Heart left ventricle (tissue), 16 donors: ENCODE measurements around the gene VKORC1. TPM values are rescaled to one million over a fixed set of nuclear protein-coding genes. Genes with fewer than 3 reads are reported as not detected.

Experiments used
- ATAC-seq, 4 donors: fragments of 200-7000 bp; cut with Tn5 transposase; one replicate each; pipeline ENCODE4 v1.9.1; 2020 to 2022; ENCODE audit warnings: moderate library complexity in 4 of 4, mild to moderate bottlenecking in 3 of 4, moderate number of reproducible peaks in 1 of 4
- DNase-seq, 5 donors: peaks; one replicate each; pipeline ENCODE4 v3.0.0-alpha.2; 2020
- H3K27ac ChIP-seq, 12 donors: fragments of 200-600 bp; sonication (generic) in 4 of 12; one replicate each; pipeline versions ENCODE4 v1.5.0 to v1.8.0; 2016 to 2022; ENCODE audit warnings: mild to moderate bottlenecking in 2 of 12
- H3K27me3 ChIP-seq, 9 donors: fragments of 200-600 bp; sonication (generic) in 2 of 9; one replicate each; pipeline versions ENCODE4 v1.5.1 to v1.8.0; 2016 to 2022; ENCODE audit warnings: mild to moderate bottlenecking in 3 of 9
- H3K36me3 ChIP-seq, 9 donors: fragments of 200-600 bp; sonication (generic) in 2 of 9; one replicate each; pipeline versions ENCODE4 v1.5.0 to v1.8.0; 2018 to 2022; ENCODE audit warnings: mild to moderate bottlenecking in 2 of 9
- H3K4me1 ChIP-seq, 12 donors: fragments of 200-600 bp; sonication (generic) in 4 of 12; one replicate each; pipeline versions ENCODE4 v1.5.0 to v1.8.0; 2016 to 2022; ENCODE audit warnings: mild to moderate bottlenecking in 3 of 12
- H3K4me3 ChIP-seq, 12 donors: fragments of 200-600 bp; sonication (generic) in 4 of 12; one replicate each; pipeline versions ENCODE4 v1.5.0 to v1.8.0; 2017 to 2022; ENCODE audit warnings: mild to moderate bottlenecking in 9 of 12, moderate library complexity in 4 of 12
- H3K9me3 ChIP-seq, 12 donors: fragments of 200-600 bp; sonication (generic) in 4 of 12; one replicate each; pipeline versions ENCODE4 v1.5.0 to v1.8.0; 2016 to 2022; ENCODE audit warnings: mild to moderate bottlenecking in 1 of 12
- POLR2A ChIP-seq, 2 donors: fragments of 450-650 bp; IDR thresholded peaks; one replicate each; pipeline ENCODE4 v1.6.1; 2017; ENCODE audit warnings: antibody characterized with exemption in 2 of 2, mild to moderate bottlenecking in 2 of 2, moderate library complexity in 2 of 2
- WGBS, 4 donors: extraction: QIAGEN DNeasy Blood & Tissue Kit in 2 of 4; methylation state at CpG; one replicate each; pipeline versions ENCODE4 v1.1.5 to v1.1.7; 2013 to 2018; 5-methylcytosine and 5-hydroxymethylcytosine counted together
- intact Hi-C, 10 donors: fragments of 100-400 bp; cut with DNase I; formaldehyde crosslinking; loops; one replicate each; pipeline versions ENCODE4 v1.11.1 to v1.14.2; 2022
- polyA plus RNA-seq, 2 donors: library from polyadenylated mRNA; stranded (reverse); fragments of 200-250 nt; gene quantifications; one replicate each; pipeline ENCODE4 v1.2.3, GENCODE V29; 2013
- total RNA-seq, 9 donors: library from RNA; depleted of rRNA in 2 of 9; stranded (reverse); fragments of >200 nt in 2 of 9; fragmentation: NEBNext Ultra II Directional in 3 of 9; extraction: Animal tissue kit (Norgen Biotek cat#: 25700) in 3 of 9; gene quantifications; one replicate each; pipeline versions ENCODE4 v1.1.0 to v1.2.4, GENCODE V29; 2016 to 2023
- TF ChIP-seq, protein P1 (sequence below), 12 donors: fragments of 200-600 bp; sonication (generic) in 4 of 12; IDR thresholded peaks; one replicate each; pipeline versions ENCODE4 v1.5.0 to v1.8.0; 2018 to 2022; ENCODE audit warnings: antibody characterized with exemption in 12 of 12, mild to moderate bottlenecking in 5 of 12
- donor health status: ischemic (EF 13 %, LVEDD 7.1; RV severe dilation, severe dysfunction).
- donor health status: healthy with polysubstance abuse.
- donor health status: DM: no; HTN: yes; CAD: no.
- donor health status: DM: no; HTN: no; CAD: no.
- donor health status: ischemic (EF 25% LVEDD 6.9; RV normal size, moderate dysfunction).
- donor health status: ischemic (EF 25% LVEDD 5.7; RV mildly dilated, moderate dysfunction).
- donor health status: healthy.
- donor health status: DM: yes; HTN: yes; CAD: no.
- donor health status: ischemic (EF 35%, LVEDD 5.7; RV mildly dilated, moderate dysfunction).
- donor health status: nonischemic (EF 11% LVEDD 7.7; RV severe dilation, severe dysfunction).
- donor health status: DM: yes; HTN: yes; CAD: no.
- donor health status: PGD.
- donor health status: ischemic (EF 29% LVEDD 5.4; RV normal size, mild dysfunction).
- donor health status: nonischemic (EF 23%, LVEDD 6.1; RV moderate dilation, normal function).

Gene VKORC1
- total and polyA plus RNA-seq, 11 donors, result 25.9 to 134 (median 42.0) TPM

DNA sequence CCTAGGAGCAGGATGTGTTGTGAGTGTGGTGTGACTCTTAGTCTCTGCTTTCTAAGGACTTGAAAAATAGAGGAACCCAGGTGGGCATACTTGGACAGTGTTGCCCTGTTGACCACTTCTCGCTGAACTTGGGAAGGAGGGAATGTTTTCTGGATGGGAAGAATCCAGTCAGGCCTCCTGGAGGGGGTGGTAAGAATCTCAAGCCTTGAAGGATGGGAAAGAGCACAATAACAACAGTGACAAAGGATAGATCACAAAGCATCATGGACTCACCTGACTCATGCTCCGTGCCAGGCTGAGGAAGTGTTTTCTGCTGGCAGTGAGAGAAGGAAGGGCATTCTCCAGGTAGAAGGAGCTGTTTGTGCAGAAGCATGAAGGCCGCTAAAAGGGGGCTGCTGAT lies 31.2 kb upstream of the VKORC1 start:
- intact Hi-C loops, result no loop called here
- Histone ChIP-seq H3K9me3 (no peaks in the 10 kb centered on the region), H3K36me3 (peaks cover 7 to 91% (median 69%) of the 10 kb centered on the region in 9 donors), H3K27ac (no peak overlapping the region), H3K4me1 (peaks cover 0 to 38% (median 12%) of the 10 kb centered on the region in 12 donors), H3K27me3 (no peaks in the 10 kb centered on the region), H3K4me3 (no peak overlapping the region)
- 94 to 97% (median 95%) methylated on average over 3 of the region's 3 CpGs for WGBS, 4 donors
- ATAC-seq, result no peak
- no peak for TF ChIP-seq POLR2A (IDR thresholded peaks at IDR 0.05)
- DNase-seq, result no peak

DNA sequence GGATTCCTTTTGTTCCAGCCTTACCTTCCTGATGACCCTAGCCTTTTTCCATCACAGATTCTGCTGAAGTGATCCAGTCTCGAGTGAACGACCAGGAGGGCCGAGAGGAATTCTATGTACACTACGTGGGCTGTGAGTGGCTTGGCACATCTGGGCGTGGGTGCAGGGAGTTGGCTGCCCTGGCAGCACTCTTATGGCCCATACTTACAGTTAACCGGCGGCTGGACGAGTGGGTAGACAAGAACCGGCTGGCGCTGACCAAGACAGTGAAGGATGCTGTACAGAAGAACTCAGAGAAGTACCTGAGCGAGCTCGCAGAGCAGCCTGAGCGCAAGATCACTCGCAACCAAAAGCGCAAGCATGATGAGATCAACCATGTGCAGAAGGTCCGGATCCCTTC lies 25.5 kb upstream of the VKORC1 start:
- Histone ChIP-seq H3K36me3 (peaks cover 0 to 62% (median 59%) of the 10 kb centered on the region in 9 donors), H3K4me3 (no peak overlapping the region), H3K9me3 (no peaks in the 10 kb centered on the region), H3K27me3 (no peaks in the 10 kb centered on the region), H3K27ac (peak overlapping the region in 3 of 12 donors; percentile 31 to 99 (median 96)), H3K4me1 (peaks cover 0 to 28% (median 19%) of the 10 kb centered on the region in 12 donors)
- TF ChIP-seq, protein P1, sequence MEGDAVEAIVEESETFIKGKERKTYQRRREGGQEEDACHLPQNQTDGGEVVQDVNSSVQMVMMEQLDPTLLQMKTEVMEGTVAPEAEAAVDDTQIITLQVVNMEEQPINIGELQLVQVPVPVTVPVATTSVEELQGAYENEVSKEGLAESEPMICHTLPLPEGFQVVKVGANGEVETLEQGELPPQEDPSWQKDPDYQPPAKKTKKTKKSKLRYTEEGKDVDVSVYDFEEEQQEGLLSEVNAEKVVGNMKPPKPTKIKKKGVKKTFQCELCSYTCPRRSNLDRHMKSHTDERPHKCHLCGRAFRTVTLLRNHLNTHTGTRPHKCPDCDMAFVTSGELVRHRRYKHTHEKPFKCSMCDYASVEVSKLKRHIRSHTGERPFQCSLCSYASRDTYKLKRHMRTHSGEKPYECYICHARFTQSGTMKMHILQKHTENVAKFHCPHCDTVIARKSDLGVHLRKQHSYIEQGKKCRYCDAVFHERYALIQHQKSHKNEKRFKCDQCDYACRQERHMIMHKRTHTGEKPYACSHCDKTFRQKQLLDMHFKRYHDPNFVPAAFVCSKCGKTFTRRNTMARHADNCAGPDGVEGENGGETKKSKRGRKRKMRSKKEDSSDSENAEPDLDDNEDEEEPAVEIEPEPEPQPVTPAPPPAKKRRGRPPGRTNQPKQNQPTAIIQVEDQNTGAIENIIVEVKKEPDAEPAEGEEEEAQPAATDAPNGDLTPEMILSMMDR (IDR thresholded peaks at IDR 0.05), result no peak
- TF ChIP-seq POLR2A (IDR thresholded peaks at IDR 0.05), result no peak
- DNase-seq (no peak), ATAC-seq (no peak)
- intact Hi-C loops, result no loop called here
- 83 to 91% (median 87%) methylated on average over 16 of the region's 16 CpGs for WGBS, 4 donors

DNA sequence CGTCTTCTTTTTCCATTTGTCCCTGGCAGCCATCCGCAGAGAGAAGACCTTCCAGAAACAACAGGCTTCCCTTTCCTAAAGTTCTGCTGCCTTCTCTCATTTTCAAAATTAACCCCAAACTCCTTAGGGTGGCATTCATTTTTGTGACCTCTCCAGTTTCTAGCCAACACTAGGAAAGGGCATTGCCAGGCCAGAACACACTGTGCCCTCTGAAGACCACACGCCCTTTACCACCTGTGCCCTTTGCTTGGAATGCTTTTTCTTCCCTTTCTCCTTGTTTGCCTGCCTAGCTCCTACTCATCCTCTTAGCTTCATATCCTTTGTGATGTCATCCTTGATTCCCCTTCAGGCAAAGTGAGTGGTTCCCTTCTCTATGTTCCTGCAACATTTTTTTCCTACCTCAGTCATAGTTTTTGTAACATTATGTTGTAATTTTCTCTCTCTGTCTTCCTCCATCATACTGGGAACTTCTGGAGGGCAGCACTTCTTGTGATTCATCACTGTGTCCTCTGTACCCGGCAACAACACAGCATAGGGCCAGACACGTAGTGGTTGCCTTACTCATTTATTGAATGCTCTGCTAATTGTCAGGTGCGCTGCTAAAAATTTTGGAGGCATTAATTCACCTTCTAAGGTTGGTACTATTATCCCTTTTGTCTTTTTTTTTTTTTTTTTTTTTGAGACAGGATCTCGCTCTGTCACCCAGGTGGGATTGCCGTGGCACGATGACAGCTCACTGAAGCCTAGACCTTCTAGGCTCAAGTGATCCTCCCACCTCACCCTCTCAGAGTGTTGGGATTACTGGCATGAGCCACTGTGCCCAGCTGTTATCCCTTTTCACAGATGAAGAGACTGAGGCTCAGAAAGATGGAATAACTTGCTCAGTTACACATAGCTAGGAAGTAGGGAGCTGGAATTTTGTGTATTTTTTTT lies 23.9 kb upstream of the VKORC1 start:
- Histone ChIP-seq H3K9me3 (no peaks in the 10 kb centered on the region), H3K4me3 (peak overlapping the region; percentile 41 to 97 (median 76)), H3K4me1 (peaks cover 0 to 37% (median 23%) of the 10 kb centered on the region in 12 donors), H3K27ac (peak overlapping the region; percentile 92 to 99 (median 96)), H3K36me3 (peaks cover 0 to 46% (median 45%) of the 10 kb centered on the region in 9 donors), H3K27me3 (no peaks in the 10 kb centered on the region)
- intact Hi-C loops, result loop anchor here in 3 of 10 donors (1.0 to 10.0 kb wide), 3 partner anchors 24 to 326 kb away; partner anchors contain the start of gene ZNF843 (in 2 of the 3)
- TF ChIP-seq, protein P1 (IDR thresholded peaks at IDR 0.05), result no peak
- no peak for TF ChIP-seq POLR2A (IDR thresholded peaks at IDR 0.05)
- peak in 1 of 4 donors; percentile 22 for ATAC-seq
- 52 to 56% (median 54%) methylated on average over 9 of the region's 9 CpGs for WGBS, 4 donors
- no peak for DNase-seq

DNA sequence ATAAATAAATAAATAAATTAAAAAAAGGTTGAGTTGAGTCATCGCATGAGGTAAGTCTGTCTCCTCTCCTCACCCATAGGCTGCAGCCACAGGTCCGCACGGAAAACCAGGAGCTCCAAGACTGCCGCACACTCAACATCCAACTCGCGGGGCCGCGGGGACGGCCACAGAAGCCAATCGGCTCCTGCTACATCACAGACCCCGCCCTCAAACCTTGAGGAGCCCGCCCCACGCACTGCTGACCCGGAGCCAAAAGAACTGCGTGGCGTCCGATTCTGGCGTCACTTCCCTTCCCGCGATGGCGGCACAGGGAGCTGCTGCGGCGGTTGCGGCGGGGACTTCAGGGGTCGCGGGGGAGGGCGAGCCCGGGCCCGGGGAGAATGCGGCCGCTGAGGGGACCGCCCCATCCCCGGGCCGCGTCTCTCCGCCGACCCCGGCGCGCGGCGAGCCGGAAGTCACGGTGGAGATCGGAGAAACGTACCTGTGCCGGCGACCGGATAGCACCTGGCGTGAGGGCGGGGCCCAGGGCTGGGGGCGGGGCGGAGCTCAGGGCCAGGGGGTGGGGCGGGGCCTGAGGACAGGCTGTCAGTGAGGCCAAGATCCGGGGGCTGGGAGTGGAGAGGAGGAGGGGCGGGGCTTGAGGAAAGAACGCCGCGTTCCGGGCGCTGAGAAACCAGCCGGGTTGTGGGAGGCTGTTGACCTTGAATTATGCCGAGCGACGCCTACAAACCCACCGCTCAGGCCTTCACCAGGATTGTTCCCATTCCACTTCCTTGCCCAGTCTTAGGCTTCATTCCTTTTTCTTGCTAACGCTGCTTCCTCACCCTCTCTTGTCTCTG lies 23.0 kb upstream of the VKORC1 start, which contains the start of gene KAT8:
KAT8 (plus strand) TSS at position 281 of the 839 bp plus-strand sequence; CDS start at position 299, 18 bp downstream.
- ATAC-seq, result peak; percentile 90 to 97 (median 94)
- WGBS, 4 donors, result 0 to 1% (median 1%) methylated on average over 46 to 68 of the region's 68 CpGs
- intact Hi-C loops, result loop anchor here in 4 of 10 donors (1.0 to 10.0 kb wide), 3 partner anchors 25 to 327 kb away; partner anchors contain the start of gene ZNF843 (in 2 of the 4)

More for the DNA sequence above, 23.0 kb upstream of the VKORC1 start, which contains the start of gene KAT8:
- Histone ChIP-seq H3K4me1 (peaks cover 0 to 46% (median 31%) of the 10 kb centered on the region in 12 donors), H3K27ac (peak within 1 kb of the TSS; percentile 92 to 99 (median 96)), H3K27me3 (no peaks in the 10 kb centered on the region), H3K9me3 (no peaks in the 10 kb centered on the region), H3K4me3 (peak within 1 kb of the TSS; percentile 41 to 97 (median 76)), H3K36me3 (peaks cover 0 to 43% (median 37%) of the 10 kb centered on the region in 9 donors)
- TF ChIP-seq, protein P1 (IDR thresholded peaks at IDR 0.05), result no peak
- TF ChIP-seq POLR2A (IDR thresholded peaks at IDR 0.05), result peak; percentile 55 to 82
- DNase-seq, result peak; percentile 98 to 99 (median 99)
